GM21619 (cell line): ENCODE measurements around the gene MDM4.
"Not testable (repeated sequence)": the region's sequence is repeated elsewhere in the genome, so short reads cannot be mapped to it uniquely, and the experiment has no call there.

Experiments
- ATAC-seq: cut with Tn5 transposase; IDR thresholded peaks from one replicate; pipeline ENCODE4 v1.9.1; 2021; ENCODE audit not compliant: unreplicated experiment

MDM4 gene

DNA sequence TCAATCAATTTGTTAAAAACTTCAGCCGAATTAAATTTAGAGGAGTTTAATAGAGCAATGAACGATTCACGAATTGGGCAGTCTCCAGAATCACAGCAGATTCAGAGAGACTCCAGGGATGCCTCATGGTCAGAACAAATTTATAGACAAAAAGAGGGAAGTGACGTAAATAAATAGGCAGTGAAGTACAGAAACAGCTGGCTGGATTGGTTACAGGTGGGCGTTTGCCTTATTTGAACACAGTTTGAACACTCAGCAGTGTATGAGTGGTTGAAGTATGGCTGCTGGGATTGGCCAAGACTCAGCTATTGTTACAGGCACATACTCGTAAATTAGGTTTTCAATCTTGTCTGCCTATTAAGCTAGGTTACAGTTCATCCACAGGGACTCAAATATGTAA lies 43.8 kb downstream of the MDM4 start:
- not testable (repeated sequence) for ATAC-seq

DNA sequence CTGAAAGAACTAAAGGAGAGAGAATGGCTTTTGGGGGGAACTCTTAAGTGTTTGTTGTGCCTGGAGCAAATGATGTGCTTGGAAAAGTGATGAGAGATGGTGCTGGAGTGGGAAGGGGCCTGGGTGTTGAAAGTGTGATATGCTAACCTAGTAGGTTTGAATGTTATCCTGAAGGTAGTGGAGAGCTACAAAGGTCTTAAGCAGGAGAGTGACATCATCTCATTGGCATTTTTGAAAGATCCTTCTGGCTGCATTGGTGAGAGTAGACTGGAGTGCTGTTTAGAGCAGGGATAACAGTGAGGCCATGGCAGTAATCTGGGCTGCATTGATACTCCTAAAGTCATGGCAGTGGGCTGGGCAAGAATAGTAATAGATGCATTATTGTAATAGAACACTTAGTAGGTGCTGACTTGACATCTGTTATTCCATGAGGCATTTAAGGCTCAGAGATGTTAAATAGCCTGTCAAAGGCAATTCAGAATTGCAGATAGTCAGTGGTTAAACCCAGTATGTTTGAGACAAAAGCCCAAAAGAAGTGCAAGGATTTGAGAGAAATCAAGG lies 44.5 kb downstream of the MDM4 start:
- no peak for ATAC-seq

DNA sequence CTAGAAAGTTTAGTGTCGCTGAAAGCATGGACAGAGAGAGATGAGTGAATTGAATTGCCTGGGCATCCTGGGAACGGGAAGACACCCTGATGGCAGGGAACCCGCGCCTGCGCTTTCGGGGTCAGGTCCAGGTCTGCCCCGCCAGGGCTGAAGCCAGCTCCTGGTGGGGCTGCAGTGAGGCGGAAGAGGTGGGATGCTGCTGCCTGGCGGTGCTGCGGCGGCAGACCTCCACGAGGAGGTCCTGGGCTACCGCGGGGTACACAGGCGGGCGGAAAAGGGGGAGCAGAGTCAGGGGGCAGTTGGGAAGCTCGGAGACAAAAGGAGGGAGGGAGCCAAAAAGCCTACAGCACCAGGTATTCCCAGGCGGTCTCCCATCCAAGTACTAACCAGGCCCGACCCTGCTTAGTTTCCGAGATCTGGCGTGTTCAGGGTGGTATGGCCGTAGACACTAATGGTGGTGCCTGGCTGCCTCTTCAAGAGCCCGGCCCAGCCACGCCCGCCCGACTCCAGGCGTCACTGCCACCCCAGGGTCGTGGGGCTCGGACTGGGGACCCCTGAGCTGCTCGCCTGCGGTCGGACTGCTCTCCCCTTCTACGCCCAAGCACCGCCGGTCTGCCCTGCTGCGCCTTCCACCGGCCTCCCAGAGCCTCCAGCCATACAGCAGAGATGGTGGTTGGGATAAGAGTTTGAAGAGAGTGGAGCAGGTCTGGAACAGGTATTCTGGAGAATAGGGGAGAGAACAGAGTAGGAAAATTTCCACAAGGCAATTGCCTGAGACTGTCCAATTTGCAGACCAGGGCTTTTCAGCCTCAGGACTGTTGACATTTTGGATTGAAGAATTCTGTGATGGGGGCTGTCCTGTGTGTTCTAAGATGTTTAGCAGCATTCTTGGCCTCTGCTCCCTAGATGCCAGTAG lies 46.1 kb downstream of the MDM4 start:
- no peak for ATAC-seq

DNA sequence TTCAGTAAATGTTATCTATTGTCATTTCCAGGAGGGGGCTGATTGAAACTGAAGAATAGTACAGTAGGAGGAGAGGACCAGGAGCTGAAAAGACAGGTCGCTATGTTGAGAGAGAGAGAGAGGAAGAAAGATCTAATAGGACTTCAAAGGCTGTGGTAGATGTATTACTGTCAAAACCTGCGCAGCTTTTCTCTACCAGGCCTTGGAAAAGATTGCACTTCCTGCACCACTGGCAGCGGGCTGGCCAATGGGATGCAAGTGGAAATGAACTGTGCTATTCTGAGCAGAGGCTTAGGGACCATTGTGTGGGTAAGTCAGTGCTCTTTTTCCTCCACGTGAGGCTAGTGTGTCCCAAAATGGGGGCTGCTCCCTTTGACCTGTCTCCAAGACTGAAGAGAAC lies 47.1 kb downstream of the MDM4 start:
- no peak for ATAC-seq

DNA sequence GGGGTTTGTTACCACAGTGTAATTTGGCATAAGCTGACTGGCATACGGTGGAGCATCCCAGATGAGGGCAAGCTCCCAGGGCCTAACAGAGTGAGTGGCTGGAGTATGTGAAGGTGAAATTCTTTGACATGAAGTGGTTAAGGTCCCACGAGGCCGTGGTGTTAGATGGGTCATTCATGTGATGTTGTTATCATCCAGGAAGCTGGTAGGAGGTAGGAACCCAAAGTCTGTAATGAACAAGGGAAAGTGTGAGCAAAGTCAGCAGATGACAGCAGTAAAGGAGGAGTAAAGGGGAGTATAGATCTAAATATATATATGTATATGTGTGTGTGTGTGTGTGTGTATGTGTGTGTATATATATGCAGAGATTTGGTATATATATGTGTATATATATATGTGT lies 47.6 kb downstream of the MDM4 start:
- no peak for ATAC-seq

DNA sequence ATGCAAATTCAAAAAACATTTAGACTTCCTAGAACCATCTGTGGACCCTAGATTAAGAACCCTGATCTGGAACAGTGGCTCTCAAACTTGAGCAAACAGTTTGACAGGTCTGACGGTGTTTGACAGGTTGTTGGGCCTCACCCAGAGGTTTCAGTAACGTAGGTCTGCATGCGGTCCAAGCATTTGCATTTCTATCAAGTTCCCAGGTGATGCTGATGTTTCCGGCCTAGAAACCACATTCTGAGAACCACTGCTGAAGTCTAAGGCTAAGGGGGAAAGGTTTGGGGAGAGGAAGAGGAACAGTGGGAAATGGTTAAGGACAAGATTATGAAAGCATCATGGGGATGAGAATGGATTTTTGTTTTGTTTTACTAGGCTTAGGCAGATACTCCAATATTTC lies 48.6 kb downstream of the MDM4 start:
- ATAC-seq = peak; percentile 88

DNA sequence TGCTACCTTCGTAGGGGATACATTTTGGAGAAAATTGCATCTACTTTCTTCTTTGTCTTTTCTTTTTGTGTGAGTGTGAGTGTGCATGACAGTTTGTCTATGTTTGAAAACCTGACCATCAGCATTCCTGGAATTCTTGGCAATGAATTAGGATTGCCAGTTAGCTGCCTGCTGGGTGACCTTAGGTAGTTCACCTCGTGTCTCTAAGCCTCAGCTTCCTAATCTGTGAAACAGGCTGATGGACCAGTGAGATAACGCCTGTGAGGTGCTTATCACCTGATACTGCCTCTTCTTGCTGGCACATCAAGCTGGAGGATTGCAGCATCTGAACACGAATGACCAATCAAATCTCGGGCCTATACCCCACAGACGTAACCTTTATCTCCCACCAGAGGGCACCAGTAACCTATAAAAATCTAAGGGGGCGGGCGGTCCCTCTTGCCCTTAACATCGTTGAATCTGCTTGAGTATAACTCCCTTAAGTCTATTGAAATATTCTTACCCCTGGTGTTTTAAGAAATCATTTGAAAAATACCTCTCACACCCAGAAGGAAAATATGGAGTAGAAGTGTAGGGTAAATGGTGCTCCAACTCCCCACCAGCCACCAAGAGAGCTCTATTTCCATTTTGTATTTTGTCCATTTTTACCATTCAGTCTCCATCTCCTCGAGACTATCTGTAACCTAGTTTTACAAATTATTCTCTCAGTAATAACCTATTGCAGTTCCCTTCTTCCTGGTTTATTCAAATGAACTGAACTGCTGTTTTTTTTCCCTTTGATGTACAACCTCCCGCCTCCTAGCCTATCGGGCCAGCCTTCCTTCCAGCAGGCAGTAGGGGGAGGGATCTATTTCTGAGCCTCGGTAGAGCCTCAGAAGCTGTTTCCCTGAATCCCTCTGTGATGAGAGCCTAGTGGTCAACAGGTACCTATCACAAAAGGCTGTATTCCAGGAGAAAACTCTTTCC lies 49.7 kb downstream of the MDM4 start:
- peak; percentile 41 for ATAC-seq

DNA sequence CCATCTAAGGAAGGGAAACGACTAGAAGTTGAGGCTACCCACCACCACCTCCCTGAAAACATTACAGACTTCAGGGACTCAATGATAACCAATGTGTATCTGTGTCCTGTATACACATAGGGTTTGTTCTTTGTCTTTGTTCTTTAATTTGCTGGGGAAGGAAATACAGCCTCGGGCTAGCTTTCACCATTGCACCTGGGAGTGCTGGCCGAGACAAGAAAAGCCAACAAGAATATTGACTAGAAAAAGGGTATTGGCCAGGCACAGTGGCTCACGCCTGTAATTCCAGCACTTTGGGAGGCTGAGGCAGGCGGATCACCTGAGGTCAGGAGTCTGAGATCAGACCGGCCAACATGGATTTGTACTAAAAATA lies 50.4 kb downstream of the MDM4 start:
- no peak for ATAC-seq

DNA sequence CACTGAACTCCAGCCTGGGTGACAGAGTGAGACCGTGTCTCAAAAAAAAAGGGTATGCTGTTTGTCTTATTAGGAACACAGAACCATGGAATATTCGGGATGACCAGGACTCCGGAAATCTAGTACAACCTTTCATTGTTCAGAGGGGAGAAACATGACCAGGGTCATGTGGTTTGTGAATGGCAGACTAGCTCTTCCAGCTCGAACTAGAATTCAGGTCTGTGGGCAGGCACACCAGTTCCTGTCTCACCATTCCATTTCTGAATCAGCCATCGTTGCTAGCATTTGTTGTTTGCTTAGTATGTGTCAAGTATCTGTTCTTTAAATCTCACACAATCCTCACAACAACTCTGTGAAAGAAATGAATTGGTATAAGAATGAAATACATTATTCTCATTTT lies 50.9 kb downstream of the MDM4 start:
- ATAC-seq = no peak

DNA sequence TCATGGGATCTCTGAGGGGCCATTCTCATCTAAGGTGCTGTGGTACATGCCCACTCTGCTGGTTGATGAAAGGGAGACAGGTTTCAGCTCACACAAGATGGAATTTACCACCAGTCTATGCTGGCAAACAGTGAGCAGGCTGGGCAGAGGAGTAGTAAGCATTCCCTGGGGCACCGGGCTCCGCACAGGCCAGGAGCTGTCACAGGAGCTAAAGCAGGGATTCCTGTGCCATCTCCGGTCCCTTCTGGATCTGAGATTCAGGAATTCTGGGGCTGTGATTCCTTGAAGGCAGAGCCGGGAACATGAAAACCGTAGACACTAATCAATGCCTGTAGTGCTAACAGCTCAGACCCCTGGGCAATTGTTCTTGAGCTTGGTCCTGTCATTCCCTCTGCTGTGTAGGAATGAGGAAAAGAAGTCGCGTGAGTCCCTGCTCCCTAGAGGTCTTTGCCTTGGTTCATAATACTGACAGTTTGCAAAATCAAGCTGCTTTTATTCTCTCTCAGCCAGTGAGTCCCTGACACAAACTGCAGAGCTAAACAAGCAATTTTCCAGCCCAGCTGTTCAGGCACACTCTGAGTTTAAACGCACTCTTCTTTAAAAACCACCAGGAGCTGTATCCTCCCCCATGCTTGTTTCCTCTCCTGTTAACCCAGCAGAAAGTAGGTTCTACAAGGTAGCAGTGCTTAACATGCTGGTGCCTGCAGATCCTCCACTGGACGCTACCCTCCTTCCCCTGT lies 52.5 kb downstream of the MDM4 start:
- ATAC-seq = no peak

DNA sequence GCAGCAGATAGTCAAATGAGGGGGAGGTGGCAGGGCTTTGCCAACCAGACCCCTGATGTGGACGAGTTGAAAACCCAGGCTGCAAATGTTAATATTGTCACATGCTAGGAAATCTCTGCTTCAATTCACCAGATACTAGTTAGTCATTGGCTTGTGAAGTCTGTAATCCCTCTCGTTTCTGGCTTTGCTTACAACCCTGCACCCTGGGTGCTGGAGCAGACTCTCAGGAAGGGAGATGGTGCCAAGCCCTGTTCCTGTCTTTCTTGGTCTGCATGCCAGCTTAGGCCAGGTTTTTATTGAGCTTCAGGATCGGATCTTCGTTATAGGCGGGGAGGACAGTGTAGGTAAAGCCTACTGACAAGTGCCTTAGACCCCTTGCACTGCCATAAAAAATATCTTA lies 53.3 kb downstream of the MDM4 start:
- ATAC-seq = no peak

DNA sequence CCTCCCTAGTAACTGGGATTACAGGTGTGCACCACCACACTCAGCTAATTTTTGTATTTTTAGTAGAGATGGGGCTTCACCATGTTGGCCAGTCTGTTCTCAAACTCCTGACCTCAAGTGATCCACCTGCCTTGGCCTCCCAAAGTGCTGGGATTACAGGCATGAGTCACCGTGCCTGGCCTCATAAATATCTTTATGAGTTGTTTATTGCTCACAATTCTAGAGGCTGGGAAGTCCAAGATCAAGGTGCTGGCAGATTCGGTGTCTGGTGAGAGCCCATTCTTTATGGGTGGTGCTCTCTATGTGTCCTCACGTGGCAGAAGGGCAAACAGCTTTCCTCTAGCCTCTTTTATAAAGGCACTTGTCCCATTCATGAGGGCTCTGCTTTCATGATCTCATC lies 53.8 kb downstream of the MDM4 start:
- not testable (repeated sequence) for ATAC-seq

DNA sequence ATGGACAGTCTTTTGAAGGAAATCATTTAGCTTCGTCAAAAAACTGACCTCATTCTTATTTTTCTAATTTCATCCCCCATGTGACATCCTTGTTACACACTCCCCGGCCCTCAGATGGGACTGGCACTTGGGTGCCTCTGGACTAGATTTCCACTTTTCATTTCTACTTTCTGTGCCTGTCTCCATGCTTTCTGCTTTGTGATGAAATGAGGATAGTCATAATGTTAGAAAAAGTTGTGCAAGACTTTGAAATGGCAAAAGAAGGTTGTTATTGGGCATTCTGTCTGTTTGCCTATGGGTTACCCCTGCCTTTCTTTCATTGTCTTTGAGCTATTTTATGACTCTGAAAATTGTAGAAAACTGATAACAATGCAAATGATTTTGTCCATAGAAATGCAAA lies 54.9 kb downstream of the MDM4 start:
- ATAC-seq = no peak

DNA sequence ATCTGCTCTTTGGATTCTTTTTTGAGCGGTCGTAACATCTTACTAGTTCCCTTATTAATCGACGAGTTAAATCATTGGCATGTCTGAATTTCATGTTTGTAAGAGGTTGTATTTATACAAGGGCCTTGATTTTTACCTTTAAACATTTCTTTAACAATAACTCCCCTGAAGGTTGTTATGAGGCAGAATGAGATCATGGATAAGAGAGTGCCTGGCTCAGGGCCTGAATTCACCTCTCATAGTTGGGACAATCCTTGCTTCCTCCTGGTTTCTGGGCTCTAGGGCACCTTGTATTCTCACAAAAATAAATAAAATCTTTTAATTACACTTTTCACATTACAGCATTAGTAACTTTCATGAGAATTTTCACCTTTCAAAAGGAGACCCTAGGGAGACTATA lies 55.4 kb downstream of the MDM4 start:
- ATAC-seq = no peak

DNA sequence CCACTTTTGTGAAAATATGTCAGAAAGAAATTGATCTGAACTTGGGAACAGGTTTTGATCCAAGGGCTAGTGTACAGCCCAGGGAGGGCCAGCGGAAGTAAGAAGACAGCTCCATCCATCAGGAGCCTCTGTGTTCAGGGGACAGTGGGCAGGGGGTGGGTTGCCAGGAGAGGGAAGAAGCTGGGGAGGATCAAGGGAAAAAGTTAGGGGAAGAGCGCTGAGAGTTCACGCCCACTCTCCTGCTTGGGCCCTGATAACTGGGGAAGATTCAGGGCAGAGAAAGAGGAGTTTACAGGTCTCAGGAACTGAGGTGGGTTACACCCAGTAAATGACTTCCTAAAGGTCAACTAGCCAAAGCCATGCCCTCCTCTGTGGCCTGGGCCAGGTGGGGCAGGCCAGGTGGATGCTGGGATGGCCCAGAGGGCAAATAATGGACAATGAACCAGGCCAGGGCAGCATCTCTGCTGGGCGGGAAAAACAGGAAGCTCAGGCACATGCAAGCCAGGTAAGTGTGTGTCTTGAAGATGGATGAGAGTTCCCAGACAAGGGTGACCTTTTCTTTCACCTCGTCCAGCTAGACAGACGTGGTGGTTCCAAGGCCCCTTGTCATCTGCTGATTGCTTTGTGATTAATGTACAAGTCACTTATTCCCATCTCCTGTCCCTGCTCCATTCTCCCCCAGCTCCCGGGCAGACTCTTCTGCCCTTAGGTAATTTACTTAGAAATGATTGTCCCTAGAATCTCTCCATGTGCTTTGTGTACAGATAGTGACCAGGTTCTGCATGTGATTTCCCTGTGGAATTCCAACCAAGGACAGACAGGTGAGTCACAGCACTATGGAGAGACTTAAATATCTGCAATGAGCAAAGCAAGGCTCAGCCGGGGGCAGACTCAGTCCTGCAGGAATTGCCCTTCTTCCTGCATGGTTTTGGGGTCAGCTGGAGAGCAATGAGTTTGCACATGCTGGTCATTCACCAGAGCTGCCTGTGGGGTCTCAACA lies 57.0 kb downstream of the MDM4 start:
- no peak for ATAC-seq

DNA sequence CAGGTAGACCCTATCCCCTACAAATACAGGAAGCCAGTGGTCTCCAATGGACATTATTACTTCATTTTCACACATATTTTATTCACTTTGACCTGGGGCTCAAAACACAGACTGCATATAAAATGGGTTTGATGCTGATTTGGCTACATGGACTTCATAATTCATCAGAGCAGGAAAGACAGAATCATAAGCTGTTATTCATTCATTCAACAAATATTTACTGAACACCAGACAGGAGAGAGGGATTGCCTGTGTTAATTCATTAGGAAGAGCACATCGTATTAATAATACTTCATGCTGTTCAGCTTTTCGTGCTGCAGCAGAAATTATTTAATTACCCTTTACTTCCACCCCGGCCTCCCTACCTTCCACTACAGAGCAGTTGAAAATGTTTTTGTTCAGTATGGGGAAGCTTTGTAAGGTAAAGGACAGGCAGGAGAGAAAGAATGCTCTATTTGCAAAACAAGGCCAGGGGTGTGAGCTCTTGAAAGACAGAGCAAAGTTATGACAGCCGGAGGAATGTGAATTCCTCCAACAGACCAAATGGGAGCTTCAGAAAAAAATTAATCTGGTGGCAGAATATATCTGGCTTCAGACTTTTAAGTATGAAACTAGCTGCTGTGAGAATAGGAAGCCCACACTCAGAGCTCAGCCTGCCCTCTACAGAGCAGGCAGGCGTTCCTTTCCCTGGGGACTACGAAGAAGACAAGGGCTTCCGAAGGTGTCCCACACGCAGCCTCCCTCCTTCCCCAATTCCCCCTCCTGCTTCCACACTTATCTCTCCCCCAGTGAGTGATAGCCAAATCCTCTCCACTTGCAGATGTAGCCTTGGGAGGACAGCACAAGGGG lies 58.0 kb downstream of the MDM4 start:
- ATAC-seq = no peak

DNA sequence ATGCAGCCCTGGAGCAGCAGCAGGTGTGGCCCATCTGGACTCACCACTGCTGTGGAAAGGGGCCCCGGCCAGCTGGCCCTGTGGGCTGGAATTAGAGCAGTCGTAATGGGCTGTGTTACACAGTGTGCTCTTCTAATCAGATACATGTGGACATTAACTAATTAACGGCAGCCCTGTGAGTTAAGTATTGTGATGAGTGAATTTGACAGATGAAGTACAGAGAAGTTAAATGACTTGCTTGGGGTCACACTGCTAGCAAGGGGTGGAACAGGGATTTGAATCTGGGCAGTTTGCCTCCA lies 58.6 kb downstream of the MDM4 start:
- ATAC-seq = no peak

DNA sequence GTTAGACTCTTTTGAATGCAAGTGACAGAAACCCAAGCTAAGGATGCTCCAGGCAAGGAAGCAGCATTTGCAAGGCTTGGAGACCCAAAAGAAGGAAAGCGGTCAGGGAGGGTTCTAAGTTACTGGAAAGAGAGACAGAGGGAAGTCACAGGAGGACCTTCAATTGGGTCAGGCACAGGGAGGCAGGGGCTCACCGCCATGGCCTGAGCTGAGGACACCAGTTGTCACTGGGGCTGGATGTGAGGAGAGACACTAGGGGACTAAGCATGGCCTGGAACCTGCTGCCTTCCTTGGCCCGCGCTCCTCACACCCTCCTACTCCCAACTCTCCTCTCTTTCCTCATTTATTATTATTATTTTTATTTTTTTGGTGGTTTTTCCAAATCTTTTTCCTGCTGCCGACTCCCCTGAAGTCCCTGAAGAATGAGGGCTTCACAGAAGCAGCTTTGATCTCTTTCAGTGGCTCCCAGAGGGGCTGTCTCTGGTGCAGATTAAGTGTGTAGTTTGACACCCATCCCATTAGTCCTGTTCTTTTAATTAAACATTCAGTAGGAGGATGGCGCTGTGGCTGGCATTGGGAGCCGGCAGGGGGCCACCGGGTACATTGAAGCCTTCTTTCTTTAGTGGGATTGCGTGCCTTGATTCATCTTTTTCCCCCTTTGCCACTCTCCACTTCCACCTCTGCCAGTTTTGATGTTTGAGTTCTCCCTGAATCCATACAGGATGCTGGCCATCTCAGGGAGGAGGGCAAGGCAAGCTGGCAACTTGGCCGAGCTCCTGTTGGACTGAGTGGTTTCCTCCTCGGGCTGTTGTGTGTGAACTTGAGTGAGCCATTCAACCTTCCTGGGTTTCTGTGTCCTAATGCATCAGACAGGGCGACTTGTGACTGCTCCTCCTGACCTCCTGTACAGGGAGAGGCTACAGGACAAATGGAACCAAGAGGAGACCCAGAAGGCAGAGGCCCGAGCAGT lies 59.3 kb downstream of the MDM4 start:
- ATAC-seq = no peak
